ENCODE results near the gene RALGAPA1. TPM values are rescaled to one million over a fixed set of nuclear protein-coding genes. Genes with fewer than 3 reads are reported as not detected.

The RALGAPA1 gene
- total RNA-seq (2022; extraction: Qiagen RNA extraction; ENCODE audit: low read depth) = 7.4 to 9.9 TPM (median 9.1 TPM) in 5 replicates

DNA sequence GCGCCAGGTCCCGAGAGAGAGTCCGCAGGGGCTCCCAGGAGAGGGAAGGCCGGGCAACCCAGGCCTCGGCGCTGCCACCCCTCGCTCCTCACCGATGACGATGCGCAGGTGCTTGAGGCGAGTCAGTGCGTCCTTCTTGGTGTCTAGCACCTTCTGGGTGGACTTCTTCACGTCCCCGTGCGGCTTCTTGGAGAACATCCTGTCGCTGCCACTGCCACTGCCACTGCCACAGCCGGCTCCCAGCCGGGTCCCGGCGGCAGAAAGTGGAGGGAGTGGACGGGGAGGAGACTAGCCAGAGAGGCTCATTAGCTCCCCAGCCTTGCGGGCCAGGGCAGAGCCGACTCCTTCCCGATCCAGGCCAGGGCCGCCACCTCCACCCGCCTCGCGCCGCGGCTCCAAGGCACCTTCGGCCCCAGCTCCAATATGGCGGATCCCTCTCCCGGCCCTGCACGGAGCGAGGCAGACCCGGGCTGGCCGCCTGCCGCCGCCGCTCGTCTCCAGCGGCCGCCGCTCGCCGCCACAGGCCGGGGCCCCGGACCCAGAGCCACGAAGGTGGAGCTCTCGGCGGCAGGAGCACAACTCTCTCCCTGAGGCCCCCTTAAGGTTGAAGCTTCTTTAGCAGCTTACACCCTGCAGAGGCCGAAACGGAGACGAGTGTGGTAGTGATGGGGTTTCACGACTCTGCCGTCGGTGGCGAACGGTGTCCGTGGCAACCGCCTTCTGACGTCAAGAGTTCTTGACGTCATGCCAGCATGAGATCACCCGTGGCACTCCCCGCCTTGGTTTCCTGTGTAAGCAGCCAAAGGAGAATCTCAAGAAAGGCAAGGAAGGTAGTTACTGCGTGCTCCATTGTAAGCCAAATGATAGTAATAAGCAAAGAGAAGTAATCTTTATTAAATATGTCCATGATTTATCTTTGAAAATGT is at the start of gene RALGAPA1:
Gene RALGAPA1, minus strand, starts transcription at position 658 of the 926 bp plus-strand sequence. Its CDS starts 460 bp downstream, at position 198.

DNA sequence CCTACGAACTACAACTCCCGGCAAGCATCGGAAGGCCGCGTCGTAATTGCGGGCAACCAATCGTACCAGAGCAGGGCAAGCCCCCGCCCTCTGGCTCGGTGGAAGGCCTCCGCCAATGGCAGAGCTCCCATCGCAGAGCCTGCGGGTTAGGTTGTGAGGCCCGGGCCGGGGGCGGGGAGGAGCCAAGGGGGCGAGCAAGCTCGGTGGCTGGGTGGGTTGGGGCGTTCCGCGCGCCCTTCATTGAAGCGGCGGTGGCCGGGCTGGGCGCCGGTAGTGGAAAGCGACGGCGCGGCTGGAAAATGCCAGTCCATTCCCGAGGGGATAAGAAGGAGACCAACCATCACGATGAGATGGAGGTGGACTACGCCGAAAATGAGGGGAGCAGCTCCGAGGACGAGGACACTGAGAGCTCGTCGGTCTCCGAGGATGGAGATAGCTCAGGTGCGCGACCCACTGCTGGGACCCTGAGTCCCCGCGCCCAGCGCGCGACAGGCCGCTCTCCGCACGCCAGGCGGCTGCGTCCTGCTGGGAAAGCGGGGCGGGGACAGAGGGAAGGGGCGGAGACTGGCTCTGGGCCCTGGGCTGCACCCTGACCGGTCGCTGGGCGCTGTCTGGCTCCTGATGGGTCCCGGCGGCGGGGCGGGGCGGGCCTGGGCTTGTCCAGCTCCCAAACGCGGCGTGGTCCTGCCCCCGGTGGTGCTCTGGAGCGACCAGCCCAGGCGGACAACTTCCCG is 17.3 kb upstream of the RALGAPA1 start, which contains the start of gene BRMS1L:
Gene BRMS1L, plus strand, starts transcription at position 121 of the 734 bp plus-strand sequence. Its CDS starts 179 bp downstream, at position 300.

DNA sequence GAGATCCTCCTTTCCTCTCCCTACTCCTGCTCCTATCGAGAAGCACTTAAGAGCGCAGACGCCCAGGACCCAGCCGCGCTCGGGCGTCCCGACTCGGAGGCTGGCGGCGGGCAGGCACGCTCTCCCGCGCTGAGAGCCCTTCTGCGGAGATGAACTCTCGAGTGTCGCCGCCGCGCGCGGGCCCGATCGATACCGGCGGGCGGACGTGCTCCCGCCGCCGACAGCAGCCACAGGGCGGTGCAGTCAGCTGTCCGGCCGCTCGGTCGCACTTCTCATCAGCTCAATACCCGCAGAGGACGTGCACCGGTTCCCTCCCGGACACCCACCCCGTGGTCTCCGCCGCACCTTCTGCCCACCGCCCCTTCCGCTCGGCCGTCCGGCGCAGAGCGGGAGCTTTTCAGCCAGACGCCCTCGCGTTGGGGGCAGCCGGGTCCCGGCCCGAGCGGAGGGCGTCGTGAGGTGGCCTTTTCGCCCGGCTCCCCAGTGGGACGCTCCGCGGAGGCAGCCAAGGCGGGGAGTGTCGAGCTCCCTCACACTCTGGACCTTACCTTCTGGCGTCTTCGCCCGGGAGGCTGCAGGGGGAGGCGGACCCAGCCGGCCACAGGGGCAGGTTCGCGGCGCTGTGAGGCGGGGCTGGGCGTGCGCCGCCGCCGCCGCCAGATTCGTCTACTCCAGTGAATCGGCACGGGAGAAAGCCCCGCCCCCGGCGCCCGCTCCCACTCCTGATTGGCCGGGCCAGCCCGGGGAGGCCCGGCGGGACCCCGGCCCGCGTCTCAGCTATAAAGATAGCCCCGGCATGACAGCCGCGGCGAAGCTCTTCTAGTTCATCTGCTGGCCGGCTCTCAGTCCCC is 275.5 kb downstream of the RALGAPA1 start, which contains the start of gene INSM2:
Gene INSM2, plus strand, starts transcription at position 808 of the 851 bp plus-strand sequence. CDS start 89 bp downstream, outside the sequence.

Other genes starting within 250 kb of the RALGAPA1 start
- gene BRMS1L, start 17.0 kb upstream of the RALGAPA1 start, total RNA-seq (2022; extraction: Qiagen RNA extraction; ENCODE audit: low read depth) = 10.1 to 13.3 TPM (median 12.1 TPM) in 5 replicates